HepG2 (cell line): ENCODE measurements around the gene RNU6-1. TPM values are rescaled to one million over a fixed set of nuclear protein-coding genes. Genes with fewer than 3 reads are reported as not detected.

Experiments used
- CEBPG ChIP-seq: IDR thresholded peaks from 2 replicates; pipeline ENCODE4 v1.6.1; 2016
- CREBL2 ChIP-seq: sonication (generic); formaldehyde crosslinking; IDR thresholded peaks from 2 replicates; pipeline ENCODE4 v1.8.1; 2023; ENCODE audit warnings: missing genetic modification reagents, mild to moderate bottlenecking, borderline replicate concordance
- DR1 ChIP-seq: sonication (generic); formaldehyde crosslinking; IDR thresholded peaks from 2 replicates; pipeline ENCODE4 v1.8.0; 2021; ENCODE audit warnings: mild to moderate bottlenecking, missing genetic modification reagents, inconsistent platforms
- ELF4 ChIP-seq: sonication (generic); formaldehyde crosslinking; IDR thresholded peaks from 2 replicates; pipeline ENCODE4 v1.5.0; 2020; ENCODE audit warnings: missing genetic modification reagents, mild to moderate bottlenecking, moderate library complexity, borderline replicate concordance
- FIP1L1 ChIP-seq: fragments of 200-400 bp; formaldehyde crosslinking; IDR thresholded peaks from 2 replicates; pipeline ENCODE4 v1.6.1; 2018; ENCODE audit warnings: low read depth, mild to moderate bottlenecking, low read length, moderate library complexity, borderline replicate concordance; ENCODE audit not compliant: insufficient read depth
- HOMEZ ChIP-seq: IDR thresholded peaks from 2 replicates; pipeline ENCODE4 v1.6.1; 2016; ENCODE audit warnings: low read depth
- IRF2 ChIP-seq: IDR thresholded peaks from 2 replicates; pipeline ENCODE4 v1.6.1; 2018; ENCODE audit warnings: missing genetic modification reagents, missing compliant biosample characterization
- KDM5B ChIP-seq: sonication (generic); formaldehyde crosslinking; IDR thresholded peaks from 2 replicates; pipeline ENCODE4 v1.4.0; 2020; ENCODE audit warnings: missing genetic modification reagents, mild to moderate bottlenecking, borderline replicate concordance
- MLX ChIP-seq: IDR thresholded peaks from 2 replicates; pipeline ENCODE4 v1.6.1; 2016
- RFX5 ChIP-seq: IDR thresholded peaks from 2 replicates; pipeline ENCODE4 v1.6.1; 2011; ENCODE audit warnings: low read depth, low read length, improper control_type of control experiment
- SRSF4 ChIP-seq: fragments of 200-400 bp; formaldehyde crosslinking; IDR thresholded peaks from one replicate; pipeline ENCODE4 v1.6.1; 2018; ENCODE audit warnings: mild to moderate bottlenecking, low read depth, low read length, moderate library complexity; ENCODE audit not compliant: poor library complexity, severe bottlenecking
- ZFP36 ChIP-seq: fragments of 150-350 bp; IDR thresholded peaks from 2 replicates; pipeline ENCODE4 v1.6.1; 2018; ENCODE audit warnings: borderline replicate concordance, low read length, low read depth; ENCODE audit not compliant: partially characterized antibody
- ZNF10 ChIP-seq: sonication (generic); formaldehyde crosslinking; IDR thresholded peaks from 2 replicates; pipeline ENCODE4 v1.4.0; 2020; ENCODE audit warnings: mild to moderate bottlenecking, low read depth, missing genetic modification reagents, borderline replicate concordance
- ZNF180 ChIP-seq: sonication (generic); formaldehyde crosslinking; IDR thresholded peaks from 2 replicates; pipeline ENCODE4 v1.4.0; 2020; ENCODE audit warnings: low read depth, missing genetic modification reagents, borderline replicate concordance
- ZNF326 ChIP-seq: sonication (generic); formaldehyde crosslinking; IDR thresholded peaks from 2 replicates; pipeline ENCODE4 v1.4.0; 2020; ENCODE audit warnings: missing genetic modification reagents, borderline replicate concordance
- ZNF619 ChIP-seq: sonication (generic); formaldehyde crosslinking; IDR thresholded peaks from 2 replicates; pipeline ENCODE4 v1.4.0; 2020; ENCODE audit warnings: mild to moderate bottlenecking, missing genetic modification reagents
- ZNF737 ChIP-seq: sonication (generic); formaldehyde crosslinking; IDR thresholded peaks from 2 replicates; pipeline ENCODE4 v1.5.0; 2020; ENCODE audit warnings: missing genetic modification reagents, mild to moderate bottlenecking, borderline replicate concordance
- ZNF777 ChIP-seq: sonication (generic); formaldehyde crosslinking; IDR thresholded peaks from 2 replicates; pipeline ENCODE4 v1.4.0; 2020; ENCODE audit warnings: missing genetic modification reagents
- polyA plus RNA-seq, 8 experiments: library from polyadenylated mRNA; depleted of rRNA in 3 of 8; stranded (reverse) in 7 of 8; unstranded in 1 of 8; fragments of >200 nt; fragmentation: Illumina TruSeq in 4 of 8; extraction: Trizol in 4 of 8; gene quantifications; 2 replicates each; pipeline versions ENCODE4 v1.2.1 to v1.2.3, GENCODE V29; 2011 to 2016; ENCODE audit warnings: low read depth in 4 of 8, missing spikeins in 1 of 8, mixed read lengths in 1 of 8; ENCODE audit not compliant: insufficient read depth in 1 of 8
- total RNA-seq, 5 experiments: library from RNA; depleted of rRNA; stranded (reverse); fragments of >200 nt; fragmentation: Illumina TruSeq; extraction: Trizol; gene quantifications; 2 replicates each; pipeline ENCODE4 v1.2.3, GENCODE V29; 2016; ENCODE audit warnings: low read depth in 1 of 5
- TF ChIP-seq, protein P1 (sequence below): sonication (generic); formaldehyde crosslinking; IDR thresholded peaks from 2 replicates; pipeline ENCODE4 v1.8.0; 2022; ENCODE audit warnings: mild to moderate bottlenecking, missing genetic modification reagents, moderate library complexity
- TF ChIP-seq, protein P2 (sequence below): sonication (generic); formaldehyde crosslinking; IDR thresholded peaks from 2 replicates; pipeline ENCODE4 v1.4.0; 2020; ENCODE audit warnings: missing genetic modification reagents
- TF ChIP-seq, protein P3 (sequence below): sonication (generic); formaldehyde crosslinking; IDR thresholded peaks from 2 replicates; pipeline ENCODE4 v1.5.0; 2020; ENCODE audit warnings: mild to moderate bottlenecking, missing genetic modification reagents

RNU6-1 gene
- total and polyA plus RNA-seq, 2 of the 13 experiments (the other 11 are each of a cell fraction or from before 2014, with no cell fraction given) = under 0.01 TPM; not detected in 1

GRCh38 chr15:67839929-67840748 is at the start of gene RNU6-1 (continued):
- TF ChIP-seq ZNF10 = no peak
- TF ChIP-seq FIP1L1 = no peak
- TF ChIP-seq SRSF4 = no peak
- peak; percentile 41; the same call in 1 of the 2 replicates for TF ChIP-seq ZNF777
- TF ChIP-seq, protein P1, sequence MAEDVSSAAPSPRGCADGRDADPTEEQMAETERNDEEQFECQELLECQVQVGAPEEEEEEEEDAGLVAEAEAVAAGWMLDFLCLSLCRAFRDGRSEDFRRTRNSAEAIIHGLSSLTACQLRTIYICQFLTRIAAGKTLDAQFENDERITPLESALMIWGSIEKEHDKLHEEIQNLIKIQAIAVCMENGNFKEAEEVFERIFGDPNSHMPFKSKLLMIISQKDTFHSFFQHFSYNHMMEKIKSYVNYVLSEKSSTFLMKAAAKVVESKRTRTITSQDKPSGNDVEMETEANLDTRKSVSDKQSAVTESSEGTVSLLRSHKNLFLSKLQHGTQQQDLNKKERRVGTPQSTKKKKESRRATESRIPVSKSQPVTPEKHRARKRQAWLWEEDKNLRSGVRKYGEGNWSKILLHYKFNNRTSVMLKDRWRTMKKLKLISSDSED (CRISPR knock-in tag) = no peak
- 0 out of 2 replicates have a peak, but pooled peaks have one; percentile 41 for TF ChIP-seq ZNF619 (CRISPR knock-in tag)
- no peak for TF ChIP-seq MLX (CRISPR knock-in tag)
- TF ChIP-seq CREBL2 (CRISPR knock-in tag) = no peak
- TF ChIP-seq ZNF737 (CRISPR knock-in tag) = no peak
- peak; percentile 52; the same call in 1 of the 2 replicates for TF ChIP-seq KDM5B
- TF ChIP-seq ZNF180 (CRISPR knock-in tag) = no peak
- TF ChIP-seq ELF4 (CRISPR knock-in tag) = no peak
- 0 out of 2 replicates have a peak, but pooled peaks have one; percentile 20 for TF ChIP-seq DR1 (CRISPR knock-in tag)
- no peak for TF ChIP-seq RFX5
- TF ChIP-seq ZFP36 = no peak
- TF ChIP-seq IRF2 (CRISPR knock-in tag) = peak; percentile 34; the same call in 1 of the 2 replicates
- TF ChIP-seq, protein P2, sequence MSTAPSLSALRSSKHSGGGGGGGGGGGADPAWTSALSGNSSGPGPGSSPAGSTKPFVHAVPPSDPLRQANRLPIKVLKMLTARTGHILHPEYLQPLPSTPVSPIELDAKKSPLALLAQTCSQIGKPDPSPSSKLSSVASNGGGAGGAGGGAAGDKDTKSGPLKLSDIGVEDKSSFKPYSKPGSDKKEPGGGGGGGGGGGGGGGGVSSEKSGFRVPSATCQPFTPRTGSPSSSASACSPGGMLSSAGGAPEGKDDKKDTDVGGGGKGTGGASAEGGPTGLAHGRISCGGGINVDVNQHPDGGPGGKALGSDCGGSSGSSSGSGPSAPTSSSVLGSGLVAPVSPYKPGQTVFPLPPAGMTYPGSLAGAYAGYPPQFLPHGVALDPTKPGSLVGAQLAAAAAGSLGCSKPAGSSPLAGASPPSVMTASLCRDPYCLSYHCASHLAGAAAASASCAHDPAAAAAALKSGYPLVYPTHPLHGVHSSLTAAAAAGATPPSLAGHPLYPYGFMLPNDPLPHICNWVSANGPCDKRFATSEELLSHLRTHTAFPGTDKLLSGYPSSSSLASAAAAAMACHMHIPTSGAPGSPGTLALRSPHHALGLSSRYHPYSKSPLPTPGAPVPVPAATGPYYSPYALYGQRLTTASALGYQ (CRISPR knock-in tag) = no peak
- TF ChIP-seq, protein P3, sequence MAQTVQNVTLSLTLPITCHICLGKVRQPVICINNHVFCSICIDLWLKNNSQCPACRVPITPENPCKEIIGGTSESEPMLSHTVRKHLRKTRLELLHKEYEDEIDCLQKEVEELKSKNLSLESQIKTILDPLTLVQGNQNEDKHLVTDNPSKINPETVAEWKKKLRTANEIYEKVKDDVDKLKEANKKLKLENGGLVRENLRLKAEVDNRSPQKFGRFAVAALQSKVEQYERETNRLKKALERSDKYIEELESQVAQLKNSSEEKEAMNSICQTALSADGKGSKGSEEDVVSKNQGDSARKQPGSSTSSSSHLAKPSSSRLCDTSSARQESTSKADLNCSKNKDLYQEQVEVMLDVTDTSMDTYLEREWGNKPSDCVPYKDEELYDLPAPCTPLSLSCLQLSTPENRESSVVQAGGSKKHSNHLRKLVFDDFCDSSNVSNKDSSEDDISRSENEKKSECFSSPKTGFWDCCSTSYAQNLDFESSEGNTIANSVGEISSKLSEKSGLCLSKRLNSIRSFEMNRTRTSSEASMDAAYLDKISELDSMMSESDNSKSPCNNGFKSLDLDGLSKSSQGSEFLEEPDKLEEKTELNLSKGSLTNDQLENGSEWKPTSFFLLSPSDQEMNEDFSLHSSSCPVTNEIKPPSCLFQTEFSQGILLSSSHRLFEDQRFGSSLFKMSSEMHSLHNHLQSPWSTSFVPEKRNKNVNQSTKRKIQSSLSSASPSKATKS = no peak
- 0 out of 2 replicates have a peak, but pooled peaks have one; percentile 4 for TF ChIP-seq CEBPG
- 0 out of 2 replicates have a peak, but pooled peaks have one; percentile 6 for TF ChIP-seq HOMEZ (CRISPR knock-in tag)
- no peak for TF ChIP-seq ZNF326
